Skin epidermis (tissue), 12 donors: ENCODE measurements around the gene GINS1.
A peak's percentile ranks its signal among the peaks of the same experiment; 100 is the strongest.

Source experiments
- H3K27ac ChIP-seq, 21 experiments: fragments of 200-600 bp; sonication (generic) in 11 of 21; one replicate each; pipeline ENCODE4 v1.5.0; 2020; ENCODE audit warnings: mild to moderate bottlenecking in 3 of 21, inconsistent platforms in 2 of 21, moderate library complexity in 2 of 21
- H3K4me3 ChIP-seq, 7 experiments: fragments of 200-600 bp; sonication (generic) in 2 of 7; one replicate each; pipeline ENCODE4 v1.5.0; 2020; ENCODE audit warnings: inconsistent platforms in 2 of 7, mild to moderate bottlenecking in 2 of 7, moderate library complexity in 1 of 7

The GINS1 gene

GRCh38 chr20:25487975-25488374, 80.5 kb downstream of the GINS1 start:
- Histone ChIP-seq H3K27ac (peak overlapping the region in 2 of 21 experiments; percentile 45 to 67), H3K4me3 (no peak overlapping the region)

GRCh38 chr20:25489221-25489871, 81.9 kb downstream of the GINS1 start:
- no peak overlapping the region for H3K27ac ChIP-seq

GRCh38 chr20:25490656-25491445, 83.4 kb downstream of the GINS1 start:
- H3K4me3 ChIP-seq, result no peak overlapping the region
- no peak overlapping the region for H3K27ac ChIP-seq

More at GRCh38 chr20:25489221-25489871, 81.9 kb downstream of the GINS1 start:
- no peak overlapping the region for H3K4me3 ChIP-seq

GRCh38 chr20:25491446-25492038, 84.1 kb downstream of the GINS1 start:
- H3K4me3 ChIP-seq, result no peak overlapping the region
- no peak overlapping the region for H3K27ac ChIP-seq

GRCh38 chr20:25493137-25493536, 85.7 kb downstream of the GINS1 start:
- H3K4me3 ChIP-seq, result no peak overlapping the region
- no peak overlapping the region for H3K27ac ChIP-seq

- no peak overlapping the region for H3K27ac ChIP-seq
Measured at GRCh38 chr20:25493748-25494505, 86.5 kb downstream of the GINS1 start.

GRCh38 chr20:25494506-25495188, 87.2 kb downstream of the GINS1 start:
- Histone ChIP-seq H3K4me3 (no peak overlapping the region), H3K27ac (no peak overlapping the region)

More at GRCh38 chr20:25493748-25494505, 86.5 kb downstream of the GINS1 start:
- no peak overlapping the region for H3K4me3 ChIP-seq

GRCh38 chr20:25495189-25495824, 87.8 kb downstream of the GINS1 start:
- no peak overlapping the region for H3K4me3 ChIP-seq
- no peak overlapping the region for H3K27ac ChIP-seq

GRCh38 chr20:25496165-25496967, 88.9 kb downstream of the GINS1 start:
- no peak overlapping the region for H3K27ac ChIP-seq

GRCh38 chr20:25496968-25497401, 89.5 kb downstream of the GINS1 start:
- Histone ChIP-seq H3K4me3 (no peak overlapping the region), H3K27ac (no peak overlapping the region)

More at GRCh38 chr20:25496165-25496967, 88.9 kb downstream of the GINS1 start:
- H3K4me3 ChIP-seq, result no peak overlapping the region

GRCh38 chr20:25497586-25498279, 90.3 kb downstream of the GINS1 start:
- Histone ChIP-seq H3K4me3 (no peak overlapping the region), H3K27ac (no peak overlapping the region)
